ENCODE results near the gene TSPY3.
"Not testable (repeated sequence)": the region's sequence is repeated elsewhere in the genome, so short reads cannot be mapped to it uniquely, and the experiment has no call there.

The TSPY3 gene

GRCh38 chrY:9398121-9398520 is at the start of gene TSPY3:
TSPY3 (plus strand) TSS chrY:9398421; CDS start chrY:9398467, 46 bp downstream.
- not testable (repeated sequence) for H3K4me3 Mint-ChIP-seq, H3K27me3 Mint-ChIP-seq, H3K27ac Mint-ChIP-seq, H3K4me1 Mint-ChIP-seq, DNase-seq, H3K9me3 Mint-ChIP-seq, ATAC-seq

GRCh38 chrY:9357497-9357896 is 40.7 kb upstream of the TSPY3 start, which contains the start of gene TSPY8:
TSPY8 (plus strand) TSS chrY:9357797; CDS start chrY:9357843, 46 bp downstream.
- H3K4me3 Mint-ChIP-seq, H3K27me3 Mint-ChIP-seq, H3K9me3 Mint-ChIP-seq, ATAC-seq, H3K27ac Mint-ChIP-seq, DNase-seq, H3K4me1 Mint-ChIP-seq: not testable (repeated sequence)

GRCh38 chrY:9396527-9396926 is 1.7 kb upstream of the TSPY3 start:
- H3K4me1 Mint-ChIP-seq, H3K9me3 Mint-ChIP-seq, H3K4me3 Mint-ChIP-seq, H3K27me3 Mint-ChIP-seq, ATAC-seq, H3K27ac Mint-ChIP-seq: not testable (repeated sequence)
- peak in 1 of 2 donors; percentile 12 for DNase-seq
